Pancreas (tissue), 10 donors: Measurements from ENCODE around the gene PPP1R3E. TPM values are rescaled to one million over a fixed set of nuclear protein-coding genes. Genes with fewer than 3 reads are reported as not detected.

ENCODE experiments used
- ATAC-seq, 4 donors: fragments of 200-7000 bp; cut with Tn5 transposase; one replicate each; pipeline versions ENCODE4 v1.8.0 to v1.9.1; 2020; ENCODE audit warnings: mild to moderate bottlenecking in 4 of 4, moderate library complexity in 4 of 4
- DNase-seq, 6 donors: peaks; one replicate each; pipeline ENCODE4 v3.0.0-alpha.2; 2020
- FAIRE-seq: peaks from 2 replicates; lab custom pipeline; 2012; peaks lifted over from hg19 to GRCh38; lab: Jason Lieb, UNC
- H3K27ac ChIP-seq, 4 donors: fragments of 200-600 bp; sonication (generic); 1 replicate in 3 of 4; 2 replicates in 1 of 4; pipeline versions ENCODE4 v1.5.0 to v1.8.0; 2020
- H3K27me3 ChIP-seq, 4 donors: fragments of 200-600 bp; one replicate each; pipeline ENCODE4 v1.8.0; 2021
- H3K36me3 ChIP-seq, 3 donors: fragments of 200-600 bp; sonication (generic) in 1 of 3; one replicate each; pipeline versions ENCODE4 v1.5.0 to v1.8.0; 2020 to 2021
- H3K4me1 ChIP-seq, 3 donors: fragments of 200-600 bp; one replicate each; pipeline ENCODE4 v1.8.0; 2021
- H3K4me3 ChIP-seq, 4 donors: fragments of 200-600 bp; sonication (generic) in 2 of 4; one replicate each; pipeline versions ENCODE4 v1.5.0 to v1.8.0; 2020 to 2021
- H3K9me3 ChIP-seq, 4 donors: fragments of 200-600 bp; one replicate each; pipeline ENCODE4 v1.8.0; 2021
- WGBS, 2 donors: extraction: QIAGEN DNeasy Blood & Tissue Kit; methylation state at CpG; one replicate each; pipeline ENCODE4 v1.1.7; 2013; 5-methylcytosine and 5-hydroxymethylcytosine counted together
- intact Hi-C, 3 donors: fragments of 100-400 bp; cut with DNase I; formaldehyde crosslinking; loops; one replicate each; pipeline versions ENCODE4 v1.11.1 to v1.14.2; 2022
- polyA plus RNA-seq, 2 donors: library from polyadenylated mRNA; stranded (reverse); fragments of 200-250 nt; gene quantifications; one replicate each; pipeline ENCODE4 v1.2.3, GENCODE V29; 2013
- total RNA-seq, 6 donors: library from RNA; stranded (reverse); fragmentation: NEBNext Ultra II Directional in 4 of 6; extraction: Animal tissue kit (Norgen Biotek cat#: 25700) in 4 of 6; gene quantifications; one replicate each; pipeline versions ENCODE4 v1.2.1 to v1.2.4, GENCODE V29; 2021 to 2023
- TF ChIP-seq, protein P1 (sequence below), 4 donors: fragments of 200-600 bp; sonication (generic) in 3 of 4; IDR thresholded peaks; one replicate each; pipeline versions ENCODE4 v1.5.0 to v1.8.0; 2021; ENCODE audit warnings: antibody characterized with exemption in 4 of 4
- donor health status: healthy with polysubstance abuse.
- donor health status: DM: no; HTN: no; CAD: no; lungs with moderate emphysema.
- donor health status: DM: no; HTN: no; CAD: no.
- donor health status: control.
- donor health status: control.
- donor health status: Bipolar disorder and iron deficiency.
- donor health status: DM: yes; HTN: yes; CAD: no.
- donor health status: DM: no; HTN: no; CAD: no.
- donor health status: DM: no; HTN: no; CAD: no.
- donor health status: DM: yes; HTN: yes; CAD: no.

PPP1R3E gene
- total and polyA plus RNA-seq, 8 donors, result 4.1 to 25.9 (median 8.1) TPM

GRCh38 chr14:23347406-23348296 is 45.0 kb upstream of the PPP1R3E start:
- no peaks in the 10 kb centered on the region for H3K36me3 ChIP-seq

GRCh38 chr14:23346693-23347405 is 44.2 kb upstream of the PPP1R3E start:
- FAIRE-seq, result no peak

More at GRCh38 chr14:23347406-23348296, 45.0 kb upstream of the PPP1R3E start:
- TF ChIP-seq, protein P1, sequence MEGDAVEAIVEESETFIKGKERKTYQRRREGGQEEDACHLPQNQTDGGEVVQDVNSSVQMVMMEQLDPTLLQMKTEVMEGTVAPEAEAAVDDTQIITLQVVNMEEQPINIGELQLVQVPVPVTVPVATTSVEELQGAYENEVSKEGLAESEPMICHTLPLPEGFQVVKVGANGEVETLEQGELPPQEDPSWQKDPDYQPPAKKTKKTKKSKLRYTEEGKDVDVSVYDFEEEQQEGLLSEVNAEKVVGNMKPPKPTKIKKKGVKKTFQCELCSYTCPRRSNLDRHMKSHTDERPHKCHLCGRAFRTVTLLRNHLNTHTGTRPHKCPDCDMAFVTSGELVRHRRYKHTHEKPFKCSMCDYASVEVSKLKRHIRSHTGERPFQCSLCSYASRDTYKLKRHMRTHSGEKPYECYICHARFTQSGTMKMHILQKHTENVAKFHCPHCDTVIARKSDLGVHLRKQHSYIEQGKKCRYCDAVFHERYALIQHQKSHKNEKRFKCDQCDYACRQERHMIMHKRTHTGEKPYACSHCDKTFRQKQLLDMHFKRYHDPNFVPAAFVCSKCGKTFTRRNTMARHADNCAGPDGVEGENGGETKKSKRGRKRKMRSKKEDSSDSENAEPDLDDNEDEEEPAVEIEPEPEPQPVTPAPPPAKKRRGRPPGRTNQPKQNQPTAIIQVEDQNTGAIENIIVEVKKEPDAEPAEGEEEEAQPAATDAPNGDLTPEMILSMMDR (IDR thresholded peaks at IDR 0.05), result no peak
- H3K27ac ChIP-seq, result no peak overlapping the region
- DNase-seq (no peak), FAIRE-seq (no peak), ATAC-seq (no peak)
- H3K4me1 ChIP-seq, result peaks cover 0 to 4% (median 0%) of the 10 kb centered on the region in 3 donors
- H3K27me3 ChIP-seq, result no peaks in the 10 kb centered on the region
- WGBS, 2 donors, result 94 to 97% methylated on average over 19 of the region's 19 CpGs
- intact Hi-C loops, result no loop called here
- H3K4me3 ChIP-seq, result no peak overlapping the region
- no peaks in the 10 kb centered on the region for H3K9me3 ChIP-seq

DNA sequence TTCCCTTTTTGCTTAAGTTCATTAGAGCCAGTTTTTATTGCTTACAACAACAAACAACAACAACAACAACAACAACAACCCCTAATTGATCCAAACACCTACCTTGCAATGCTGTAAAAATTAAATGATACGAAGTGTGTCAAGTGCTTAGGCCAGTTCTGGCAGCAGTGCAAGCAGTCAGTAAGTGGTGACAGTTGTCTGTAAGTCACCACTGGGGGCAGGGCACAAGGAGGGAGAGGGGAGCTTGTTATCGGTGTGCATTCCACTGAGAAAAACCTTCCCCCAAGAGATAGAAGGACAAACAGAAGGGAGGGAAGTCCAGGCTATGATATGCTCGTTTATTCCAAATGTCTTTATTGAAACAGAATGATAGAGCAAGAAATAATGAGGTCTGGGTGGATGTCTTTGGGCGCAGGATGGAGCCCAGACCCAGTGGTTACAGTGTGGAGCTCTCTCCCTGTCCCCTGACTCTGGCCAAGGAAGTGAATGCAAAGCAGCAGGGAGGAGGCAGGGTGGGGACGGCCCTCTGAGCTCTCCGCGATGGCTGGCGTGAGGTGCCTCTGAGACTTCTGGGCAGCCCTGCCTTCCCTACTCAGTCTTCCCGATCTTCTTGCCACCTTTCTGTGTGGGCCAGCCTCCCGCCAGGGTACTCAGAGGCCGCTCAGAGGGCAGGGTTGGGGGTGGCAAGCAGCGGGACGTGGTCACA is 43.5 kb upstream of the PPP1R3E start:
- Histone ChIP-seq H3K27ac (no peak overlapping the region), H3K27me3 (no peaks in the 10 kb centered on the region), H3K4me1 (no peaks in the 10 kb centered on the region), H3K4me3 (no peak overlapping the region), H3K9me3 (no peaks in the 10 kb centered on the region), H3K36me3 (no peaks in the 10 kb centered on the region)
- WGBS, 2 donors, result 79% methylated on average over 12 to 13 of the region's 13 CpGs
- intact Hi-C loops, result no loop called here
- FAIRE-seq (no peak), ATAC-seq (no peak), DNase-seq (no peak)
- TF ChIP-seq, protein P1 (IDR thresholded peaks at IDR 0.05), result no peak

More at GRCh38 chr14:23346693-23347405, 44.2 kb upstream of the PPP1R3E start:
- WGBS, 2 donors, result 86 to 88% methylated on average over 21 to 27 of the region's 27 CpGs
- DNase-seq (no peak), ATAC-seq (no peak)
- intact Hi-C loops, result no loop called here
- no peak overlapping the region for H3K4me3 ChIP-seq
- TF ChIP-seq, protein P1 (IDR thresholded peaks at IDR 0.05), result no peak
- no peaks in the 10 kb centered on the region for H3K9me3 ChIP-seq
- H3K27ac ChIP-seq, result no peak overlapping the region
- no peaks in the 10 kb centered on the region for H3K36me3 ChIP-seq
- peaks cover 0 to 2% (median 0%) of the 10 kb centered on the region in 3 donors for H3K4me1 ChIP-seq
- H3K27me3 ChIP-seq, result no peaks in the 10 kb centered on the region

GRCh38 chr14:23344481-23344880 is 41.8 kb upstream of the PPP1R3E start:
- WGBS, 2 donors, result 45 to 57% methylated on average over 3 of the region's 3 CpGs
- Histone ChIP-seq H3K27ac (no peak overlapping the region), H3K4me1 (no peaks in the 10 kb centered on the region), H3K4me3 (no peak overlapping the region), H3K36me3 (no peaks in the 10 kb centered on the region), H3K27me3 (no peaks in the 10 kb centered on the region), H3K9me3 (no peaks in the 10 kb centered on the region)
- ATAC-seq (no peak), FAIRE-seq (no peak), DNase-seq (no peak)
- intact Hi-C loops, result no loop called here
- TF ChIP-seq, protein P1 (IDR thresholded peaks at IDR 0.05), result no peak
